H54 (cell line): Measurements from ENCODE around the gene SREK1IP1.

Source experiments
- DNase-seq: peaks from one replicate; pipeline ENCODE4 v3.0.0; 2011; ENCODE audit warnings: low spot score, mixed read lengths; ENCODE audit not compliant: insufficient read length
- FAIRE-seq: peaks from 3 replicates; lab custom pipeline; 2011; peaks lifted over from hg19 to GRCh38; lab: Jason Lieb, UNC
- POLR2A ChIP-seq: IDR thresholded peaks from 2 replicates; pipeline ENCODE4 v1.6.1; 2011; ENCODE audit warnings: low read depth, mild to moderate bottlenecking, low read length

Gene SREK1IP1

GRCh38 chr5:64685866-64686265 is 82.6 kb downstream of the SREK1IP1 start:
- no peak for TF ChIP-seq POLR2A
- no peak for FAIRE-seq
- DNase-seq = no peak

- no peak for DNase-seq
- TF ChIP-seq POLR2A = no peak
- FAIRE-seq = no peak
Observed at GRCh38 chr5:64682608-64683007, 85.9 kb downstream of the SREK1IP1 start.

- no peak for DNase-seq
- no peak for FAIRE-seq
- no peak for TF ChIP-seq POLR2A
Observed at GRCh38 chr5:64680289-64680688, 88.2 kb downstream of the SREK1IP1 start.

GRCh38 chr5:64678374-64678773 is 90.1 kb downstream of the SREK1IP1 start:
- no peak for DNase-seq
- FAIRE-seq = no peak

DNA sequence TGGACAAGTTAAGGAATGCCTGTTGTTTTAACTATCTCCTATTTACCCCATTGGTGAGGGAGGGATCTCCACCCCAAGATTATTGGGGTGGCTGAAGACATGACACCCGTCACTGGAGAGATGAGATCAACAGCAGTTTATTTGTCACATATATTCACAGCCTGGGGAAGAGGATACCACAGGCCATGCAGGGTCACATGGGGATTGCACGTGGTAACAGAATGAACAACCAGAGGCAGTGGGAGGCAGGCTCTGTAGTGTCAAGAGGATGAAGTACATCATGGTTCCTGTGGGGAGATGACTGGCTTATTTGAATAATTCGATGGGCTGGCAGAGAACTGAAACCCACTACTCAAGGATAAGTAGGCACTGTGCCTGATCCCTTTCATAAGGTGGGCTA is 96.8 kb downstream of the SREK1IP1 start:
- DNase-seq (no peak), FAIRE-seq (no peak)
- no peak for TF ChIP-seq POLR2A

More at GRCh38 chr5:64678374-64678773, 90.1 kb downstream of the SREK1IP1 start:
- no peak for TF ChIP-seq POLR2A

GRCh38 chr5:64670277-64670676 is 98.2 kb downstream of the SREK1IP1 start:
- no peak for DNase-seq
- no peak for TF ChIP-seq POLR2A
- FAIRE-seq = no peak
